Measurements from ENCODE around the gene TAF1L.

DNA sequence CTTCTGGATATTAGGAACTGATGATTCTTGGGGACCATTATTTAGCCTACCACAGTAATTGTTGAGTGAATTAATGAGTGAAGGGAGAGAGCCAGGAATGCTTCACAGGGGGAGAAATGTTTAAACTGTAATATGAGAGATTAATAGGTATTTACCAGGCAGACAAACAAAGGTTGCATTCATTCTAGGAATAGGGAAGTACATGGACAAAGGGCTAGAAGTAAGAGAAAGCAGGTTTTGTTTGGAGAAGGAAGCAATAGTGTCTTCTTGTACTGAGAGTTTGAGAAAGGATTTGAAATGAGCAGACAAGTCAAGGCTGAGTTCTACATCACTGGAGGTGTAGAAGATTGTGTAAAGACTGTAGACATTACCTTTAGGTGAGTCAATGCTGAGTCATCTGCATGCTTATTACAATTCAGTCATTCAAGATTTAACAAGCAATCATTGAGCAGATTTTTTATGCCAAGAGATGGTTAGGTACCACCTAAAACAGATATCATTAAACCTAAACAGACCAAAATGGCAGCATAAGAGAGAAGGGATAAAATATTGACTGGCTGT is 8.0 kb downstream of the TAF1L start:
- TF ChIP-seq CTCF (IDR thresholded peaks at IDR 0.05) = no peak
- no peak for TF ChIP-seq POLR2AphosphoS5 (IDR thresholded peaks at IDR 0.05)
- no peak for TF ChIP-seq POLR2A (IDR thresholded peaks at IDR 0.05)
